ENCODE measurements around the gene SS18.

Gene SS18

DNA sequence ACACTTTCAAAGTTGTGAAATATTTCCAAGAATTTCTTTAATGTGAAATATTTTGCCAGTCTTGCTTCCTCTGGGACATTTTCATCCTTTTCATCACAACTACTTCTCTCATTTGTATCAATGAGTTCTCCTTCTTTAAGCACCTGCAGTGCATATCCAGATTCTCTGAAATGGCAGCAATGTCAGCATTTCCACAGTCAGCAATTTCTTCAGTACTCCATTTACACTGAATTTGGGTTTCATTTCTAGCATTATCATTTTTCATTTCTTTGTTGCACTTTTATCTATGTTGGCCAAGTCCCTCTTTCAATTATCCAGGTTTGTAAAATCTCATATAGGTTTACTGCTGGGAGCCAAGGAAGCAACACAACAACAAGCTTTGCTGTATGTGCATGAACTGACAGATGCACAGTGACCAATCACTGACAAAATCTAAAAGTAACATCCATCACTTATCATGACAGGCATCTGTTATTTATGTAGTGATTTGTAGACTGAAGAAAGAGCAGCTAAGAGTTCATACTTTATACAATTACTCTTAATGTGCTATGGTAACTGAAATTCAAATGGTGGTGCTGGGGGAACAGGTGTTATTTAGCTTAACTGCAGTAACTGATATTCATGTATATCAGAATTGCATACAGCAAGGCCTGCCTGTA, 43.9 kb downstream of the SS18 start:
- Mint-ChIP-seq H3K4me1 (ENCODE audit: low read depth) (peaks cover 12% of the 10 kb centered on the region), H3K27me3 (ENCODE audit: low read depth) (no peaks in the 10 kb centered on the region), H3K9me3 (no peaks in the 10 kb centered on the region), H3K27ac (no peak overlapping the region), H3K4me3 (no peak overlapping the region), H3K36me3 (ENCODE audit: low read depth) (peaks cover 26% of the 10 kb centered on the region)

DNA sequence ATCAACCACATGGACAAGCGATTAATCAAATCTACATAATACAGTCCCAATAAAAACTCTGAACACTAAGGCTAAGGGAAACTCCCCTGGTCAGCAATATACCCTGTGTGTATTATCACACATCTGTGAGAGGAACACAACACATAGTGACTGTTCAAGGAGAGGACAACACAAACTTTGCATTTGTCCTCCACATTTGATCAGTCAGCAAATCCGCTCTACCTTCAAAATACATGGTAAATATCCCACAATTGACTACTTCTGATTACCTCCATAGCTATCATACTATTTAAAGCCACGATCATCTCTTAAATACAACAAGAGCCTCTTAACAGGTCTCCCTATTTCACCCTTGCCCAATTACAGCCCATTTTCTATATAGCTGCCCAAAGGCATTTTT, 45.6 kb downstream of the SS18 start:
- Mint-ChIP-seq H3K4me1 (ENCODE audit: low read depth) (peaks cover 20% of the 10 kb centered on the region), H3K36me3 (ENCODE audit: low read depth) (peaks cover 27% of the 10 kb centered on the region), H3K27me3 (ENCODE audit: low read depth) (no peaks in the 10 kb centered on the region), H3K9me3 (no peaks in the 10 kb centered on the region), H3K27ac (no peak overlapping the region), H3K4me3 (no peak overlapping the region)

DNA sequence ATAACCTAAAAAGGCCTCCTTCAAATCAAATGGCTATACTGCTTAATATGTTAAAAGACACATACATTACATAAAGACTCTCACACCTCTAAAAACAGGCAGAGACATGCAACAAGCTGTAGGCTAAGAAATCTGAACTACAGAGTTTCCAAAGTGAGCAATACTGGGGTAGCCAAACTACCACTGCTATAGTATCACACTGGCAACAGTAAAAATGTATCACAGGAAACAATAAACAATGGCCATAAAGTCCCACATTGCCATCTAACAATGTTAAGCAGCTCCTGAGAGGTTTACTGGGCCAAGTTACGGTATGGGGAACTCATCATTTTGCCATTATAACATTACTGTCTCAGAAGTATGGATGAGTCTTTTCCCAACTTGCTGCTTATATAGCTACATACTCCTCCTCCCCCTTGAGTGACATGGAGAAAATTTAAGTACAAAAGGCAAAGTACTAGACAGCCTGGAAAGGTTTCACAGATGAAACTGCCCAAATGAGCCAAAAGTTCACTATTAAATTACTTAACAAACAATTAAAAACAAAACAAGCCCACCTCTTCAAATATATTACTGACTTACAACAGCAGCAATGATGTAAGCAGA, 50.3 kb downstream of the SS18 start:
- Mint-ChIP-seq H3K27me3 (ENCODE audit: low read depth) (no peaks in the 10 kb centered on the region), H3K4me3 (no peak overlapping the region), H3K9me3 (no peaks in the 10 kb centered on the region), H3K27ac (no peak overlapping the region), H3K36me3 (ENCODE audit: low read depth) (peaks cover 28% of the 10 kb centered on the region), H3K4me1 (ENCODE audit: low read depth) (peaks cover 13% of the 10 kb centered on the region)

DNA sequence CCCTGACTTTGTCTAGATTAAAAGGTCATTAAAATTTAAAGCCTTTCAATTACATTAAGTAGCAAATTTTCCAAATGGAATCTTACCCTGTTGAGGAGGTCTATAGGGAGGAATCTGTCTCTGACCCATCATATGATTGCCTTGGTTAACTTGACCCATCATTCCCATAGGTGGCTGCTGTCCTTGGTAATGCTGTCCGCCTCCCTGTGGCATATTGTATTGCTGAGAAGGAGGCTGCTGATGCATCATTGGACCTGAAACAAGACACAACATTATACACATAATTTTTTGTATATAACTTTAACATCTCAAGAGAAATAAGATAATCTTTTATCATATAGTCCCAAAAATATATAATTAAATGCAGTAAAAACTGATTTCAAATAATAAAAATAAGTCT, 51.2 kb downstream of the SS18 start:
- H3K4me1 Mint-ChIP-seq (ENCODE audit: low read depth): peaks cover 11% of the 10 kb centered on the region
- peaks cover 27% of the 10 kb centered on the region for H3K36me3 Mint-ChIP-seq (ENCODE audit: low read depth)
- H3K27me3 Mint-ChIP-seq (ENCODE audit: low read depth): no peaks in the 10 kb centered on the region
- H3K9me3 Mint-ChIP-seq: no peaks in the 10 kb centered on the region
- no peak overlapping the region for H3K27ac Mint-ChIP-seq
- no peak overlapping the region for H3K4me3 Mint-ChIP-seq

DNA sequence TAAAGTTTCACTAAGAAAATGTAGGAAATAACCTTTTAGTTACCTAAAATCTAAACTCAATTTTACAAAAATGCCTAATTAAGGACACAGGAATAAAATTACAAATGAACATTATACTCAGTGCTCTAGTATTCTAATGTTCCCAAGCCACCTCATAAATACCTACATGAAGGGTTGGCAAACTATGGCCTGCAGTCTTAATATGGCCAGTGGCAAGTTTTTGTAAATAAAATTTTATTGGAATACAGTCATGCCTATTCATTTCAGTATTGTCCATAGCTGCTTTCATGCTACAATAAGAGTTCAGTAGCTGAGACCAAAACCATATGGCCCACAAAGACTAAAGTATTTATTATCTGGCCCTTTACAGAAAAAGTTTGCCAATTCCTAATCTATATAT, 53.8 kb downstream of the SS18 start:
- Mint-ChIP-seq H3K27ac (no peak overlapping the region), H3K27me3 (ENCODE audit: low read depth) (no peaks in the 10 kb centered on the region), H3K9me3 (no peaks in the 10 kb centered on the region), H3K36me3 (ENCODE audit: low read depth) (peaks cover 31% of the 10 kb centered on the region), H3K4me1 (ENCODE audit: low read depth) (peaks cover 9% of the 10 kb centered on the region), H3K4me3 (no peak overlapping the region)

DNA sequence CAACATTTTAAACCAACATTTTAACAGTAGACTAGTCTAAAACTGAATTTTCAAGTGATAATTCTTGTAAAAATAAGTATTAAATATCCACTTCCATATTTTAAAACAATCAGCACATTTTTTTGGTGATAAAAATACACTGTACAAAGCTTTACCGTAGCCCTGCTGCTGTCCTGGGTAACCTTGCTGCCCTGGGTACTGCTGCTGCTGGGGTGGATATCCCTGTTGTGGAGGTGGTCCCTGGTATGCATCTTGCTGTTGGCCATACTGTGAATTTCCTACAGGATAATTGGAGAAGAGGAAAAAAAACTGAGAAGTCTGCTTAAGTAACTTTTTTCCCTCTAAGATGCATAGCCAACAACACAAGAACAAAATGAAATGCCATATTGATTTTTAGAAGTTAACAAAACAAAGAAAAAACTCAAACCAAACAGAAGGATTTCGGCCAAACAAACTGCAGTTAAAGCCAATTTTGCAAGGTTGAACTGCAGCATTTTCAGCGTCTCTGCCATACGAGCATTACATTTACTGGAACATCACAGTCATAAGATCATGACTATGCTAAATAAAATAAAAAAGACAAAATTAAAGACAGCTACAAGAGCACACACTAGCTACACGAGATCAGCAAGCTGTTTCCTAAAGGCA, 55.4 kb downstream of the SS18 start:
- no peak overlapping the region for H3K4me3 Mint-ChIP-seq
- no peak overlapping the region for H3K27ac Mint-ChIP-seq
- H3K9me3 Mint-ChIP-seq: no peaks in the 10 kb centered on the region
- peaks cover 41% of the 10 kb centered on the region for H3K36me3 Mint-ChIP-seq (ENCODE audit: low read depth)
- no peaks in the 10 kb centered on the region for H3K27me3 Mint-ChIP-seq (ENCODE audit: low read depth)
- H3K4me1 Mint-ChIP-seq (ENCODE audit: low read depth): peaks cover 3% of the 10 kb centered on the region

DNA sequence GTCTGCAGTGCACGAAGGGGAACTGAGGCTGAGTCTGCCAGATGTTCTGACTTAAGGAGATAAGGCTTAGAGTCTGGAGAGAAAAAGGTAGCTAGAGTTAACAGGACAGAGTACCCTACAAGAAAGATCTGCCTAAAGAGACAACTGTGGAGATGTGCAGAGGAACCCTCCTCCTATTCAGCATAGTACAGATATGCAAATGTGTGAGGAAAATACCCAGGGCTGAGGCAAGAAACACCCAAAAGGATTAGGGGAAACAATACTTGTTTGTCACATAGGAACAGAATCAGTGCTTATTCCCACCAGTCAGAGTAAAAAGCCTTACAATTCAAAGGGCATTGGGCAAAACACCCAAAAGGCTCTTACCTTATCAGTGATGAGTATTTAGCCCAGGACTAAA, 67.8 kb downstream of the SS18 start:
- no peak overlapping the region for H3K27ac Mint-ChIP-seq
- peaks cover 56% of the 10 kb centered on the region for H3K36me3 Mint-ChIP-seq (ENCODE audit: low read depth)
- H3K27me3 Mint-ChIP-seq (ENCODE audit: low read depth): no peaks in the 10 kb centered on the region
- H3K4me1 Mint-ChIP-seq (ENCODE audit: low read depth): peaks cover 13% of the 10 kb centered on the region
- peaks cover 6% of the 10 kb centered on the region for H3K9me3 Mint-ChIP-seq
- H3K4me3 Mint-ChIP-seq: no peak overlapping the region

DNA sequence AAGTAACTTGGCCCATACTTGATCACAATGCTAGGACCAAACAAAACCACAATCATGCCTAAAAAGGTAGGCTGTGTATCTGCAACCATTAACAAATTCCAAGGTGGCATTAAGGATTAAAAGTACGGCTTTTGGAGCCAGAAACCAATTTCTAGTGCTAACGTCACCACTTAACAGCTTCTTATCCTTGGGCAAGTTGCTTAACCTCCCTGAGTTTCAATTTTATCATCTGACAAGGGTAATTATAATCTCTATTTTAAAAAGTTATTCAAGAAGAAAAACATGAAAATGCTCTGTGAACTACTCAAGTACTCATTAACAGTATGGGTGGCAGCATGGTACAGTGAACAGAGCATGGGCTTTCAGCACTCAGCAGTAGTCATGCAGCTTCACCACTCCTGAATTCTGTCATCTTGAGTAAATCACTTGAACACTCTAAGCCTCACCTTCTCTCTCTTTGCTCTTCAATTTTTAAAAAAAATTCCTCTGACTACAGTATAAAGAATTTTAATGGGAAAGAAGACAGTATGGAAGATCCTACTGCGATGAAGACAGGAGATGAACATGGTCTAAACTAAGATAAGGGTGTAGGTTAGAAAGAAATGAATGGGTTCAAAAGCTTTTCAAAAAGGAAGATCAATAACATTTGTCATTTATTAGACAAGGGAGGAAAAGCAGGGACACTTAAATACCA, 69.2 kb downstream of the SS18 start:
- Mint-ChIP-seq H3K36me3 (ENCODE audit: low read depth) (peaks cover 57% of the 10 kb centered on the region), H3K9me3 (peaks cover 6% of the 10 kb centered on the region), H3K4me1 (ENCODE audit: low read depth) (peaks cover 13% of the 10 kb centered on the region), H3K4me3 (no peak overlapping the region), H3K27ac (no peak overlapping the region), H3K27me3 (ENCODE audit: low read depth) (no peaks in the 10 kb centered on the region)

DNA sequence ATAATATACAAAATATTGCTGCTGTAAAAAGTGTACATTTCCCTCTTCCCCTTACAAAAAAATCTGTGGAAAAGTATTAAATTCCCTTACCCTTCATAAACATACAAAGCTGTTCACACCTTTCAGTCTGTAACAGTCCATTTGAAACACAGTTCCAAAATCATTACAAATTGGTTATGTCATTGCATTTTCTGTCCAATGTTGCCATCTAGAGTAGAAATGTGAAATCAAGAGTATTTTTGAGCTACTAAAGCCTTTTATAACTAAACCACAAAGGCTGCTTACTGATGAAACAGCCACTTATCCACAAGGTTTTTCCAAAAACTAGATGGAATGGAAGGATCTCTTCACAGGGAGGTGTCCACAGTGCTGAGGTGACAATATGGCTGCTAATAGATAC, 72.5 kb downstream of the SS18 start:
- Mint-ChIP-seq H3K4me3 (no peak overlapping the region), H3K4me1 (ENCODE audit: low read depth) (peaks cover 8% of the 10 kb centered on the region), H3K36me3 (ENCODE audit: low read depth) (peaks cover 43% of the 10 kb centered on the region), H3K27ac (no peak overlapping the region), H3K27me3 (ENCODE audit: low read depth) (no peaks in the 10 kb centered on the region), H3K9me3 (peaks cover under 1% of the 10 kb centered on the region)

DNA sequence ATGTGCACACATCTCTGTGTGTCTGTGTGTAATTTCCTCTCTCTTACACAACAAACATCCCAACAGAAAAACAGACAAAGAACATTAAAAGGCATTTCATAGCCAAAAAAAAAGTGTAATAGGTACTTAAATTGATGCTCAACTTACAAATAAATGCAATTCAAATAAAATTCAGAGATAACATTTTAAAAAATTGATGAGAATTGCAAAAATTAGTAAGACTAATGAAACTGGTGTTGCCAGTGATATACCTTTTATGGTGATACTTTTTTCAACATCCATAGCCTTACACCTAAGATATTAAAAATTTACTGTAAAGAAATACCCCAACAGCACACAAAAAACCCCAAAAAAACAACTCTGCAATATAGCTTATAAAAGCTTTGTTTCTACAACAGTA, 76.0 kb downstream of the SS18 start:
- H3K9me3 Mint-ChIP-seq: no peaks in the 10 kb centered on the region
- peaks cover 4% of the 10 kb centered on the region for H3K4me1 Mint-ChIP-seq (ENCODE audit: low read depth)
- H3K4me3 Mint-ChIP-seq: no peak overlapping the region
- H3K36me3 Mint-ChIP-seq (ENCODE audit: low read depth): peaks cover 29% of the 10 kb centered on the region
- no peaks in the 10 kb centered on the region for H3K27me3 Mint-ChIP-seq (ENCODE audit: low read depth)
- no peak overlapping the region for H3K27ac Mint-ChIP-seq

DNA sequence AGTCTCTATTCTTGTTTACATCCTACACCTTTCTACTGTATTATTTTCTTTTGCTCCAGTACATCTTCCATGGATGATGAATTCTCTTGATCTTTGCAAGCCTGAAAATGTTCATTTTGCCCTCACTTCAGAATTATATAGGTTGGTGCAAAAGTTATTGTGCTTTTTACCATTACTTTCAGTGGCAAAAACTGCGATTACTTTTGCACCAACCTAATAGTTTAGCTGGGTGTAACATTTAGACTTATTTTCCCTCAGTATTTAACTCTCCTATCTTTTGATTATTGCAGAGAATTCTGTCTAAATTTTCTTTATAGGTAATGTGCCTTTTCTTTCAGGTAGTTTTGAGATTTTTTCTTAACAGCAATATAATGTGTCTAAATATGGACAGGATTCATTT, 81.8 kb downstream of the SS18 start:
- peaks cover 6% of the 10 kb centered on the region for H3K36me3 Mint-ChIP-seq (ENCODE audit: low read depth)
- H3K27me3 Mint-ChIP-seq (ENCODE audit: low read depth): no peaks in the 10 kb centered on the region
- no peak overlapping the region for H3K27ac Mint-ChIP-seq
- H3K9me3 Mint-ChIP-seq: no peaks in the 10 kb centered on the region
- H3K4me3 Mint-ChIP-seq: no peak overlapping the region
- no peaks in the 10 kb centered on the region for H3K4me1 Mint-ChIP-seq (ENCODE audit: low read depth)

DNA sequence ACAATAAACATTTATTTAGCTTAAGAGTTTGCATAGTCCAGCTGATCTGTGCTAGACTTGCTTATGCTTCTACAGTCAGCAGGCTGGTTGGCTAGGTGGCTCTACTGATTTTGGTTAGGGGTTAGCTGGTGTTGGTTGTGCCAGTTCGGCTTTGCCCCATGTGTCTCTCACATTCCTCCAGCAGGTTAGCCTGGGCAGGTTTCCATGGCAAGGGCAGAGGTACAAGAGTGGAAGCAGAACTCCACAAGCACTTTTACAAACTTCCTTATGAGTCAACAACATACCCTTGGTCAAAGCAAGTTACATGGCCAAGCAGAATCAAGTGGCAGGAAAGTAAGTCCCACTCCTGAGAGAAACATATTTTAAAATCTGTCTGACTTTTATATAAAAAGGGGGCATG, 82.3 kb downstream of the SS18 start:
- Mint-ChIP-seq H3K9me3 (no peaks in the 10 kb centered on the region), H3K27ac (no peak overlapping the region), H3K36me3 (ENCODE audit: low read depth) (peaks cover 6% of the 10 kb centered on the region), H3K27me3 (ENCODE audit: low read depth) (no peaks in the 10 kb centered on the region), H3K4me1 (ENCODE audit: low read depth) (no peaks in the 10 kb centered on the region), H3K4me3 (no peak overlapping the region)

DNA sequence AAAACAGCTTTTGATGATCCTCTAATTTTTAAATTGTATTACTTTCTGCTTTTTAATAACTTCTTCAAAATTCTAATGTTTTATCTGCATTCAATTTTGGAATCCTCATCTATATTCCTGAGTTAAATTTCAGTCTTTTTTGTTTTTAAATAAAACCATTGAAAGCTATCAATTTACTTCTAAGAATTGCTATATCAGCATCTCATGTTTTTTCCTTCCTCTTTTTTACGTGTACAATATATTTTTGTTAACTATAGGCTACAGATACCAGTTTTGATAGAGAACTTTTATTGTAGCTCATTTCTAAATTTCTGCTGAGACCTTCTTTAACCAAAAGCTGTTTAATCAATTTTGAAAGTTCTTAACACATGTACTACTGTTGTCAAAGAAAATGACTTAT, 84.5 kb downstream of the SS18 start:
- H3K27ac Mint-ChIP-seq: no peak overlapping the region
- H3K9me3 Mint-ChIP-seq: no peaks in the 10 kb centered on the region
- no peaks in the 10 kb centered on the region for H3K27me3 Mint-ChIP-seq (ENCODE audit: low read depth)
- H3K36me3 Mint-ChIP-seq (ENCODE audit: low read depth): peaks cover 6% of the 10 kb centered on the region
- no peaks in the 10 kb centered on the region for H3K4me1 Mint-ChIP-seq (ENCODE audit: low read depth)
- H3K4me3 Mint-ChIP-seq: no peak overlapping the region

DNA sequence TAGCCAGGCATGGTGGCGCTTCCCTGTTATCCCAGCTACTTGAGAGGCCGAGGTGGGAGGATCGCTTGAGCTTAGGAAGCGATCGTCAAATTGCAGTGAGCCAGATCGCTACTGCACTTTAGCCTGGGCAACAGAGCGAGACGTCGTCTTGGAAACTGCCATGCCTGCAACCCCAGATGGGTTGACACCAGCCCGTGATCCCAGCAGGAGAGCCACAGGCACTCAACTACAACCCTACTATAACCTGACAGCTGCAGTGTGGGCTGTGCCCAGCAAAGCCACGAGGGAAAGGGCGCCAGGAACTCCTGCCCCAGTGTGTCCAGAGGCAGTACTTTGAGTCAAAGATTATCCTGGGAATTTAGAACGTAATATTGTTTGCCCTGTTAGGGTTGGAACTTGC, 85.6 kb downstream of the SS18 start:
- H3K27me3 Mint-ChIP-seq (ENCODE audit: low read depth): no peaks in the 10 kb centered on the region
- peaks cover 2% of the 10 kb centered on the region for H3K36me3 Mint-ChIP-seq (ENCODE audit: low read depth)
- H3K4me1 Mint-ChIP-seq (ENCODE audit: low read depth): no peaks in the 10 kb centered on the region
- no peak overlapping the region for H3K27ac Mint-ChIP-seq
- no peak overlapping the region for H3K4me3 Mint-ChIP-seq
- no peaks in the 10 kb centered on the region for H3K9me3 Mint-ChIP-seq

DNA sequence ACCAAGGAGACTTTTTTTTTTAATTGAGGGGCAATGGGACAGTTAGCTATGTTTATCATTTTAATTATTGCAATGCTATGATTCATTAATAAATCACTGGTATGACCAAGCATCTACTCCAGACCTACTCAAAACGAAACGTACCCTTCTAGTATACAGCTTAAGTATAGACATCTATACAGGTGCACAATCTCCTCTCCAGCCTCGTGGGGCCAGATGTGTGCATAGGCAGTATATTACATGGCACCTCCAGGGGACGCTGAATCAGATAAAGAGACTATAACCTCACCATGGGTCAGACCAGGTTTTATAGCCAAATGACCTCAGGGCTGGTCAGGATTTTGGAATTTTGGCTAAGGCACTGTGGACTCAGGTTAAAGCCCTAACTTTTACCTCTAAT, 86.6 kb downstream of the SS18 start:
- Mint-ChIP-seq H3K27me3 (ENCODE audit: low read depth) (no peaks in the 10 kb centered on the region), H3K9me3 (no peaks in the 10 kb centered on the region), H3K27ac (no peak overlapping the region), H3K4me1 (ENCODE audit: low read depth) (no peaks in the 10 kb centered on the region), H3K36me3 (ENCODE audit: low read depth) (no peaks in the 10 kb centered on the region), H3K4me3 (no peak overlapping the region)
